HFF-Myc (cell line): Measurements from ENCODE around the gene ATAT1.

Experiments used
- DNase-seq: peaks from one replicate; pipeline ENCODE4 v3.0.0-alpha.2; 2011; ENCODE audit warnings: low read depth; ENCODE audit errors: extremely low read depth
- H3K4me3 ChIP-seq: replicated peaks from 2 replicates; pipeline ENCODE4 v1.5.1; 2011; ENCODE audit warnings: low read depth, mild to moderate bottlenecking, control low read depth, low read length
- TF ChIP-seq, protein P1 (sequence below): IDR thresholded peaks from 2 replicates; pipeline ENCODE4 v1.5.1; 2012; ENCODE audit warnings: mild to moderate bottlenecking, low read depth, low read length, control low read depth; ENCODE audit errors: missing control alignments

Gene ATAT1

DNA sequence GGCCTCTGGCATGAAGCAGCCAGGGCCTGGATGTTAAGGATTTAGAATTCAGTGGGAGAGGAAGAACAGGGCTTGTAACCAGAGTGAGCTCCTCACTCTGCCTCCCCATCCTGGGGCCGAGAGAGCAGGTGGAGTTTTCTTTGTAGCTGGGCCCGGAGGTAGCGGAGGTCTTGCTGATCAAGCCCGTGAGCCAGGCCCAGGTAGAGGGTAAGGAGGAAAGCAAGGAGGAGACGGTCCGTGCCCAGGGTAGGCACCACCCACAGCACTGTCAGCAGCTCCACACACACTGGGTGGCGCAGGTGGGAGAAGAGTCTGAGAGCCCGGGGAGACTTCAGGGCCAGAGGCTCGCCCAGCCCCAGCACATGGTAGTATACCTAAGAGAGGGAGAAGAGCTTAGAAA, 61.9 kb downstream of the ATAT1 start:
- H3K4me3 ChIP-seq = peak overlapping the region; percentile 79
- no peak for DNase-seq

DNA sequence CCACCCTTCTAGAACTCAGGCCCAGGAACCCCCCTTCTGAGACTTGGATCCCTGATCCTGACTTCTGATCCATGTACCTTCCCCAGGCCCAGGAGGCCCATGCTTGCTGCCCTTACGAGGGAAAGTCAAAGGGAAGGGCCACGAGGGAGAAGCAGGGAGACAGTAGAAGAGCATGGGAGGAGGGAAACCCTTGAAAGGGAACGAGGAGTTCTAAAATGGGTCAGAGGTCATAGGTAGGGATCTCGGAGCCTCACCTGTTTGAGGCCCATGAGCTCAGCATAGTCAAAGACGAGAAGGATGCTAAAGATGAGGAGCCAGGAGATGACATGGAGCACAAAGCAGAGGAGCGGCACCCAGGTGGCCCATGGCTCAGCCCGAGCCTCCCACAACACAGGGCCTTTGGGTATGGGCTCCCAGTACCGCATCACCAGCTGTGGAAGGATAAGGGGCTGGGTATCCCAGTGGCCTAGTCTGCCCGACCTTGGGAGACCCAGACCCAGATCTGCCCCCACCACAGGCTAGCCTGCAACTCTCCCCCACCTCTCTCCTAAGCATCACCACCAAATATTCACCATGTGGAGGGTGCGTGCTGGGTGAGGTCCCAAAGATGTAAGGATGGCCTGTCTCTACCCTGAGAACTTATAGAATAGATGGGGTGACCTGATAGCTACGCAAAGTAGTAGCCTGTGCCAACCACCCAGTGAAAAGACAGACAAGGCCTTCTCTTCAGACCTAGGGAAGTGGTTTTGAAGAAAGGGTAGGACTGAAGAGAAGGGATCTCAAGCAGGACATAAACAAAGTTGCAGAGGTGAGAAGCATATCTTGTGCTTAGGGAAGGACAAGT, 62.6 kb downstream of the ATAT1 start:
- TF ChIP-seq, protein P1, sequence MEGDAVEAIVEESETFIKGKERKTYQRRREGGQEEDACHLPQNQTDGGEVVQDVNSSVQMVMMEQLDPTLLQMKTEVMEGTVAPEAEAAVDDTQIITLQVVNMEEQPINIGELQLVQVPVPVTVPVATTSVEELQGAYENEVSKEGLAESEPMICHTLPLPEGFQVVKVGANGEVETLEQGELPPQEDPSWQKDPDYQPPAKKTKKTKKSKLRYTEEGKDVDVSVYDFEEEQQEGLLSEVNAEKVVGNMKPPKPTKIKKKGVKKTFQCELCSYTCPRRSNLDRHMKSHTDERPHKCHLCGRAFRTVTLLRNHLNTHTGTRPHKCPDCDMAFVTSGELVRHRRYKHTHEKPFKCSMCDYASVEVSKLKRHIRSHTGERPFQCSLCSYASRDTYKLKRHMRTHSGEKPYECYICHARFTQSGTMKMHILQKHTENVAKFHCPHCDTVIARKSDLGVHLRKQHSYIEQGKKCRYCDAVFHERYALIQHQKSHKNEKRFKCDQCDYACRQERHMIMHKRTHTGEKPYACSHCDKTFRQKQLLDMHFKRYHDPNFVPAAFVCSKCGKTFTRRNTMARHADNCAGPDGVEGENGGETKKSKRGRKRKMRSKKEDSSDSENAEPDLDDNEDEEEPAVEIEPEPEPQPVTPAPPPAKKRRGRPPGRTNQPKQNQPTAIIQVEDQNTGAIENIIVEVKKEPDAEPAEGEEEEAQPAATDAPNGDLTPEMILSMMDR = no peak
- peak overlapping the region; percentile 56 for H3K4me3 ChIP-seq
- DNase-seq = no peak

More for the DNA sequence above, 61.9 kb downstream of the ATAT1 start:
- TF ChIP-seq, protein P1 = no peak

GRCh38 chr6:30689985-30690384, 63.3 kb downstream of the ATAT1 start:
- H3K4me3 ChIP-seq = peak overlapping the region; percentile 56
- TF ChIP-seq, protein P1 = no peak
- no peak for DNase-seq

DNA sequence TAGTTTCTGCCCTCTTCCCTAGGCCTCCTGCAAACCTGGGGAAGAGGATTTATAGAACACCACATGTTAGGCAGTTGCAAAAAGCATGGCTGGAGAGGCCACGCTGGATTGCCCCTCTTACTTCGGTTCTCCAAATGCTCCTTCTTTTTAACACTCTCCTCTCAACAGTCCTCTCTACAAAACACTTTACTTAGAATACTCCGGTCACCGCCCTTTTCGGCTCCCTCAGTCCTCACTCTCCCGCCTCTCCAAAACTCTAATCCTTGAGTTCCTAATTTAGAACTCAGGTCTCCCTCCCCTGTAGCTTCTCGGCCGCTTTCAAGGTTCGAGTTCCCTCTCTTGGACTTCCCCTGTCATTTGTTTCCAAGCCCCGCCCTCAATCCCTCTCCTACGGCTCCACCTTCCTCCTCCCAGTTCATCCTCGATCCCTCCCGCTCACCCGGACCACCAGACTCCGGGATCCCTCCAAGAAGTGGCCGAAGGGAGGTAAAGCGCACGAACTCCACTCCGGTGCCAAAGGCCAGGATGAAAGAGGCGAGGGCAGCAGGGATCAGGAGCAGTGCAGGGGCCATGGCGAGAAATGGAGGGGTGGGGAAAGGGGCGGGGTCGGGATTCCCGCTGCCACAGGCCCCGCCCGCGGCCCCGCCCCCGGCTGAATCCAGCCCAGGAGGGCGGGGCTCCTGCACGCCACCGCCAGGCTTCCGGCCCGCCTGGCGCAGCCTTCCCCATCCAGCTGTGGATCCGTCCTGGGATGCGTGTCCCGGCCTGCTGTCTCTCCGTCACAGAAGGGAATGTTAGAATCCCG, 63.9 kb downstream of the ATAT1 start, which contains the start of gene NRM:
TSS of gene NRM (minus strand) at position 582 of the 805 bp plus-strand sequence. CDS start at position 572, 10 bp downstream.
- TF ChIP-seq, protein P1 = no peak
- peak within 1 kb of the TSS; percentile 56 for H3K4me3 ChIP-seq

GRCh38 chr6:30691208-30691847, 64.7 kb downstream of the ATAT1 start:
- no peak for DNase-seq
- peak overlapping the region; percentile 56 for H3K4me3 ChIP-seq
- TF ChIP-seq, protein P1 = no peak

More for the DNA sequence above, 63.9 kb downstream of the ATAT1 start, which contains the start of gene NRM:
- DNase-seq = peak; percentile 72
